Stimulated activated effector memory CD8-positive, alpha-beta T cell treated with anti-CD3 and anti-CD28 coated beads, Interleukin-12 subunit alpha, Interleukin-12 subunit beta, amount 100 ng/mL, for 72 hours (primary cell): ENCODE measurements around the gene ERI2.
"Not testable (repeated sequence)": the region's sequence is repeated elsewhere in the genome, so short reads cannot be mapped to it uniquely, and the experiment has no call there.

ENCODE experiments used
- ATAC-seq: fragments of 150-1000 bp; cut with Tn5 transposase; 2 replicates; pipeline ENCODE4 v1.10.0; 2021
- DNase-seq, 2 donors: peaks; one replicate each; pipeline ENCODE4 v3.0.0; 2021 to 2022; ENCODE audit warnings: low spot score in 2 of 2
- H3K27ac Mint-ChIP-seq: one replicate; pipeline ENCODE4 v1.8.0; 2022; ENCODE audit warnings: mild to moderate bottlenecking, mixed read lengths
- H3K36me3 Mint-ChIP-seq: one replicate; pipeline ENCODE4 v1.8.0; 2022; ENCODE audit warnings: mild to moderate bottlenecking, mixed read lengths
- H3K4me1 Mint-ChIP-seq: one replicate; pipeline ENCODE4 v1.8.0; 2022; ENCODE audit warnings: mixed read lengths
- H3K4me3 Mint-ChIP-seq: one replicate; pipeline ENCODE4 v1.8.0; 2022; ENCODE audit warnings: mild to moderate bottlenecking, mixed read lengths
- H3K9me3 Mint-ChIP-seq: one replicate; pipeline ENCODE4 v1.8.0; 2022; ENCODE audit warnings: mixed read lengths

ERI2 gene

DNA sequence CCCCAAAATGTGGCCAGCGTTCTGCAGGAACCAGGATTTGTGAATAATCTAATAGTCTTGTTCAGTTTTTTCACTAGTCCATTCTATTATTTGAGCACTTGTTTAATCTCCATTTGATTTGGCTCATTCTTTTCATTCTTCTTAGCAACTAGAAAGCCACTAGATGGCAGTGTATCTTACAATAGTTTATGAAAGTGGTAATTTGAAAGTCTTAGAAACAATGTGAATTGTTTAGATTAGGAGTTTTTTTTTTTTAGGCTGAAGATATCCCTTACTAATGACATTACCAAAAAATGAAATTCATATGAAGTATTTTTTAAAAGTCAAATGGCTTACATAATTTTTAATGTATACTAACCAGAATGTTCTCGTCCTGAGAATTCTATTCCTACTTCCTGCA lies 6.7 kb downstream of the ERI2 start:
- no peak overlapping the region for H3K4me3 Mint-ChIP-seq
- ATAC-seq = no peak
- H3K4me1 Mint-ChIP-seq = no peaks in the 10 kb centered on the region
- no peak overlapping the region for H3K27ac Mint-ChIP-seq
- DNase-seq = no peak
- peaks cover 18% of the 10 kb centered on the region for H3K36me3 Mint-ChIP-seq
- H3K9me3 Mint-ChIP-seq = no peaks in the 10 kb centered on the region

DNA sequence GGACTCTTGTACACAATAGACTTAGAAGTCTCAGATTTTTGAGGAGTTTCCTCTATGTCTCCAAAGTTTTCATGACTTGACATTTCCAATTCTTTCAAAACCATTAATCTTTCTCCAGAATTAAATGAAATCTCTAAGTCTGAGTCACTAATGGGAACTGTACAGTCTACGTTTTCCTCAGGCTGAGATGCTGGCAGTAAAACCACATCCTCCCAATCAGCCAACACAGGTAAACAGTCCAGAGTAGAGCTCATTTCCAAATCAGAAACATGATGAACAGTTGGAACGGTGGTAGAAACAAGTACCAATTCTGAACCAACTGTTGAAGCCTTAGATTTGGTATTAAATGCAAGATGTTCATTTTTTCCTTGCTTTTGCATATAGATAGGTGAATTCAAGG lies 7.9 kb downstream of the ERI2 start:
- no peak for DNase-seq
- H3K27ac Mint-ChIP-seq = no peak overlapping the region
- no peaks in the 10 kb centered on the region for H3K9me3 Mint-ChIP-seq
- no peaks in the 10 kb centered on the region for H3K4me1 Mint-ChIP-seq
- no peak for ATAC-seq
- no peak overlapping the region for H3K4me3 Mint-ChIP-seq
- H3K36me3 Mint-ChIP-seq = peaks cover 18% of the 10 kb centered on the region

DNA sequence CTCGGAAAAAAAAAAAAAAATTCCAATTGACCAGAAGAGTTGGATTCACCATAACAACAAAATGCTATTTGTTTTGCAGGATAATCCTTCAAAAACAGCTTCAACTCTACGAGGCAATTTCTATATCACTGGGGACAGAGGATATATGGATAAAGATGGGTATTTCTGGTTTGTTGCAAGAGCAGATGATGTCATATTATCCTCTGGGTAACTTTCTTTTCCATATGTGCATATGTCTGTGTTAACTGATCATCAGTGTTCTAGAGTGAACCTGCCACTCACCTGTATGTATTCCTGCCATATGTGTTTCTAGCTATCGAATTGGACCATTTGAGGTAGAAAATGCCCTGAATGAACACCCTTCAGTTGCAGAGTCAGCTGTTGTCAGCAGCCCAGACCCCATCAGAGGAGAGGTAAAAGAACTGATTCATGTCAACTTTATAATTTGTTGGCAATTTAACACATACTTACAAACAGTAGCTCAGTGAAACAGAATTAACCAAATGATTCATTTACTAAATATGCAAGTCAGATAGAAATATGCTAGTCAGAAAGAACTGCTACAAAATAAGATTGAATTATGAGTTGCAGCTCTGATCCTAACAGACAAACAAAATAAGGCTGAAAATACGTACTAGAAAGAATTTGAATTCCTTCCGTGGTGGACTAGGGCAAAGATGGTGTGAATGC lies 14.2 kb downstream of the ERI2 start:
- Mint-ChIP-seq H3K27ac (no peak overlapping the region), H3K9me3 (no peaks in the 10 kb centered on the region), H3K36me3 (no peaks in the 10 kb centered on the region), H3K4me1 (no peaks in the 10 kb centered on the region), H3K4me3 (no peak overlapping the region)
- DNase-seq (no peak), ATAC-seq (no peak)

DNA sequence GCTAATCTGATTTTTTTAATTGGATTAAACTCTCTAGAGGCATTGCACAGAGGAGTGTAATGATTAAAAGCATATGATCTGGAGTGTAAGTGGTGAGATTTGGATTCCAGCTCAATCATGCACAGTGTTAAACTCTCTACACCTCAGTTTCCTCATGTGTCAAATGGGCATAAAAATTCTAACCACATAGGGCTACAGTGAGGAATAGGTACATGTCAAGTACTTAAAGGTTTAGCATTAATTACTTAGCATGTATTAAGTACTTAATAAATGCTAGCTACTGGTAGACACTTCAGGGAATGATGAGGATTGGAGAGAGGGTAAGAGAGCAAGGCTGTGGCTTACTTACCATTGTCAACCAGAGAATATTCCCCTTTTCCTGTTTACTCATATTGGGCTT lies 17.1 kb downstream of the ERI2 start:
- Mint-ChIP-seq H3K4me1 (no peaks in the 10 kb centered on the region), H3K36me3 (no peaks in the 10 kb centered on the region), H3K9me3 (no peaks in the 10 kb centered on the region), H3K27ac (no peak overlapping the region), H3K4me3 (no peak overlapping the region)
- no peak for DNase-seq
- no peak for ATAC-seq

DNA sequence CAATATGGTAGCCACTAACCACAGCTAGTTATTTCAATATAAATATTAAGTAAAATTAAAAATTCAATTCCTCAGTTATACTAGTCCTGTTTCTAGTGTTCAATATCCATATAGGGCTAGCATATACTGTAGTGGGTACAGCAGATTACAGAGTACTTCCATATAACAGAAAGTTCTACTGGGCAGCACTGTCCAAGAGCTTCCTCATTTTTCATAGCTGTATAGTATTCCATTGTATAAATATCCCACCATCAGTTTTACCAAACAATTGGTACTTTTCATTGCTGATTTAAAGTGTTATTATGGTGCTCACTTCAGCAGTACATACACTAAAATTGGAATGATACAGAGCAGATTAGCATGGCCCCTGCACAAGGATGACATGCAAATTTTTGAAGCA lies 22.1 kb downstream of the ERI2 start:
- Mint-ChIP-seq H3K9me3 (no peaks in the 10 kb centered on the region), H3K4me3 (no peak overlapping the region), H3K4me1 (no peaks in the 10 kb centered on the region), H3K27ac (no peak overlapping the region), H3K36me3 (no peaks in the 10 kb centered on the region)
- ATAC-seq (no peak), DNase-seq (no peak)

DNA sequence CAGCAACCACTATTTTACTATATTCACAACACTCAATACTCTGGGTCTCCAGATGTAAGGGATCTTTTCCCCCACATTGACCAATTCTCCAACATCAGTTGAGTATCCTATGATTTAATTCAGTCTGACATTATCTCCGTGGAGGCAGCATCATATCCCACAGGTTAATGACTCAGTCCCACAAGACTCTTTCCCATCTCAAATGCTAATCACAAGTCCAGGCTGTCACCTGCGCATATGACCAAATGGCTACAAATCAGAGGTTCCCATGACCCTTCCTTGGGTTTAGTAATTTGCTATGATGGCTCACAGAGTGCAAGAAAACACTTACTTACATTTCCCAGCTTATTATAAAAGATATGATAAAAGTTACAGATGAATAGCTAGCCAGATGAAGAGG lies 23.8 kb downstream of the ERI2 start:
- Mint-ChIP-seq H3K4me1 (no peaks in the 10 kb centered on the region), H3K36me3 (no peaks in the 10 kb centered on the region), H3K9me3 (no peaks in the 10 kb centered on the region), H3K4me3 (no peak overlapping the region), H3K27ac (no peak overlapping the region)
- no peak for DNase-seq
- no peak for ATAC-seq

DNA sequence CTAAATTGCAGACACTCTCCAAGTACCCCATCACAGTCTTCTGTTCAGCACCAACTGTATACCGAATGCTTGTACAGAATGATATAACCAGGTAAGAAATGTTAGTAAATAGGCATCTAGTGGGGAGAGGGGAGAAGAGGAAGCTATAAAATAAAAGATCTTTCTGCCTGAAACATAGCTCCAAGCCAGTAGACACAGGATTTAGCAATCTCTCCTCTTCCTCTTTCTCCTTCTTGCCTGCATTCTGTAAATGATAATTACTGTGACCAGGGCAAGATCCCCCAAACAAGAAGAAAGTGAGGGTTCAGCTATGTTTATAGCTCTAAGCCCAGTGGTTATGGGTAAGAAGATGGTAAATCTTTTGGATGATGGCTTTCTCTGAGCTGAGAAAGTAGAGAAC lies 24.6 kb downstream of the ERI2 start:
- no peak overlapping the region for H3K27ac Mint-ChIP-seq
- no peaks in the 10 kb centered on the region for H3K9me3 Mint-ChIP-seq
- no peaks in the 10 kb centered on the region for H3K36me3 Mint-ChIP-seq
- H3K4me1 Mint-ChIP-seq = no peaks in the 10 kb centered on the region
- H3K4me3 Mint-ChIP-seq = no peak overlapping the region
- ATAC-seq = no peak
- no peak for DNase-seq

DNA sequence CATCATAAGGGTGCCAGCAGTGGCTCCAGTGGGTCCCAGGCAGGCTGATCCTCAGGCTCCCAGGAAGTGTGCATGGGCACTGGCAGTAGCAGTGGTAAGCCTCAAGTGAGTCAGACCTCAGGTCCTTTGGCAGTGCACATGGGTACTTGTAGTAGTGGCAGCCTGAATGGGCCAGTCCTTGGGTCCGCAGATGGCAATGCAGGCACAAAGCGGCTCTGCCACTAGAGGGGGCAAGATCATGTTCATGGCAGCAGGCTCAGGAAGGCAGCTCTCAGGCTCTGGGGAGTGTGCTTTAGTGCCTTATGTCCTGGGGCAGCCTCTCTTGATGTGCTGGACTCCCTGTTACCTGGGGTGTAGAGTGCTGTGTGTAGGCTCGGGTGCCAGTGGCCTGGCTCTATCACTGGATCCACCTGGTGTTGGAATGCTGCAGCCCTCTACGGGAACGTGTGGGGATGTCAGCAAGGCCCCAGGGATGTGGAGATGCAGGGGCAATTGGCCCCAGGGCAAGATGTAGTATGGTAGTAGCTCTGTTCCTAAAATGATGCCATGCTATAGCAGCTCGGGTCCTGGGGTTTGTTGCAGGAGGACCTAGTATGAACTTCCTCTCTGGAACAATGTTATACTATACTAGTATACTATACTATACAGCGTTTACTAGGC lies 31.4 kb downstream of the ERI2 start:
- H3K27ac Mint-ChIP-seq = no peak overlapping the region
- H3K36me3 Mint-ChIP-seq = no peaks in the 10 kb centered on the region
- no peaks in the 10 kb centered on the region for H3K9me3 Mint-ChIP-seq
- H3K4me3 Mint-ChIP-seq = no peak overlapping the region
- H3K4me1 Mint-ChIP-seq = no peaks in the 10 kb centered on the region
- ATAC-seq = peak; percentile 80
- peak; percentile 28 to 79 for DNase-seq

DNA sequence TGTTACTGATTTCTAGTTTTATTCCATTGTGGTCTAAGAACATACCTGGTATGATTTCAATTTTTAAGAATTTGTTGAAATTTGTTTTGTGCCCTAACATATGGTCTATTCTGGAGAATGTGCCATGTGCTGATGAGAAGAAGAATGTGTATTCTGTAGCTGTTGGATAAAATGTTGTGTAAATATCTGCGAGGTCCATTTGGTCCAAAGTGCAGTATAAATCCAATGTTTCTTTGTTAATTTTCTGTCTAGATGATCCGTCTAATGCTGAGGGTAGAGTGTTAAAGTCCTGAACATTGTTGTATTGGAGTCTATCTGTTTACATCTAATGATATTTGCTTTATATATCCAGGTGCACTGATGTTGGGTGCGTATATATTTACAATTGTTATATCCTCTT lies 32.6 kb downstream of the ERI2 start:
- no peaks in the 10 kb centered on the region for H3K9me3 Mint-ChIP-seq
- H3K36me3 Mint-ChIP-seq = no peaks in the 10 kb centered on the region
- no peak overlapping the region for H3K4me3 Mint-ChIP-seq
- H3K4me1 Mint-ChIP-seq = no peaks in the 10 kb centered on the region
- DNase-seq (no peak), ATAC-seq (no peak)
- H3K27ac Mint-ChIP-seq = no peak overlapping the region

DNA sequence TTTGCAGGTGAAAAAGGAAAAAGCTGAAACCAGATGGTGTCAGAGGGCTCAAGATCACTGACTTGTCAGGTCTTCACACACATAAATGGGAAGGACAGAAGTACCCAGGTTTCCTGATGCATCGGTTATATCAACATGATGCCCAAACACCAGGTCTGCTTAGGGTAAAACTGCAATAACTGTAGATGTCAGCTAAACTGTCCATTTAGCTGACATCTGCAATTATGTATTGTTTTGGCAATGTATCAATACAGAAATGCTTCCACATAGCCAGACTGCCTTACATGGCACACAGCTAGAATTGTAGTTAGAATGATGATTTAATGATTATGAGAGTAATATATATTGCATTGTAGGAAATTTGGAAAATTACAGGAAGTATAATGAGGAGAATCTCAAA lies 37.5 kb downstream of the ERI2 start:
- DNase-seq = no peak
- no peak overlapping the region for H3K4me3 Mint-ChIP-seq
- no peaks in the 10 kb centered on the region for H3K9me3 Mint-ChIP-seq
- no peaks in the 10 kb centered on the region for H3K36me3 Mint-ChIP-seq
- peaks cover 2% of the 10 kb centered on the region for H3K4me1 Mint-ChIP-seq
- no peak for ATAC-seq
- H3K27ac Mint-ChIP-seq = no peak overlapping the region

DNA sequence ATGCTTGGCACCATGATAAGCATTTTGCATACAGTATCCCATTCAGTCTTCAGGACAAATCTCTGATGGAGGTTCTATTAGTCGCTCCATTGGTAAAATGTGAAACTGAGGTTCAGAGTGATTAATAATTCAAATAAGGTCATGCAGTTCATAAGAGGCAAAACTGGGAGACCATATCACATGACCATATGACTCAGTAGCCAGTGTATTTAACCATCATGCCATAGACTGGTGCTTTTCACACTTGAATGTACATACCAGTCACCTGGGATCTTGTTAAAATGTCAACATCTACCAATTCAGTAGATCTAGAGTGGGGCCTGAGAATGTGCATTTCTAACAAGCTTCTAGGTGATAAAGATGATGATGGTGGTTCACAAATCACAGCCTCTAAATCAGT lies 38.2 kb downstream of the ERI2 start:
- Mint-ChIP-seq H3K4me3 (no peak overlapping the region), H3K27ac (no peak overlapping the region), H3K4me1 (peaks cover 9% of the 10 kb centered on the region), H3K9me3 (no peaks in the 10 kb centered on the region), H3K36me3 (no peaks in the 10 kb centered on the region)
- ATAC-seq (no peak), DNase-seq (no peak)

DNA sequence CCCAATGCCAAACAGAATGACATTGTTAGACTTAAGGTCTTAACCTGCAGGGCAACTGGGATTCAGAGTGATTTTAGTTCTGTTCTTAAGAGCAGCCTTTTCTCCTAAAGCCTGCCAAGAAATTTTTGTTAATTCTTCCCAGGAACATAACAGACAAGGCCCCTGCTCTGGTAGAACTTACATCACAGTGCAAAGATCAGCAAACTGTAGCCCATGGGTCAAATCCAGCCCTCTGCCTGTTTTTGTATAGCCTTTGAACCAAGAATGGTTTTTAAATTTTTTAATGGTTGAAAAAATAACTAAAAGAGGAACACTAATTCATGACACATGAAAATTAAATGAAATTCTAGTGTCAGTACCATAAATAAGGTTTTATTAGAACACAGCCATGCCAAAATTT lies 38.7 kb downstream of the ERI2 start:
- no peaks in the 10 kb centered on the region for H3K9me3 Mint-ChIP-seq
- H3K36me3 Mint-ChIP-seq = no peaks in the 10 kb centered on the region
- ATAC-seq (no peak), DNase-seq (no peak)
- peaks cover 14% of the 10 kb centered on the region for H3K4me1 Mint-ChIP-seq
- no peak overlapping the region for H3K27ac Mint-ChIP-seq
- no peak overlapping the region for H3K4me3 Mint-ChIP-seq

DNA sequence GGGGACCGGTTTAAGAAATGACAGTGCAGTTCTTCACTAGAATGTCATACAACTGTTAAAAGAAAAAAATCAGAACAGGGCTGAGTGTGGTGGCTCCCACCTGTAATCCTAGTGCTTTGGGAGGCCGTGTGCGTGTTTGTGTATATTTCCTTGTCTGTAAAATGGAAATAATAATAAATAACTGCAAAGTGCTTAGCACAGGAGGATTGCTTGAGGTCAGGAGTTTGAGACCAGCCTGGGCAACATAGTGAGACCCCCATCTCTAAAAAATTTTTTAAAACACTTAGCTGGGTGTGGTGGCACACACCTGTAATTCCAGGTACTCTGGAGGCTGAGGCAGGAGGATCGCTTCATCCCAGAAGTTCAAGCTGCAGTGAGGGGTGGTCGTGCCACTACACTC lies 40.0 kb downstream of the ERI2 start:
- no peaks in the 10 kb centered on the region for H3K36me3 Mint-ChIP-seq
- H3K27ac Mint-ChIP-seq = no peak overlapping the region
- H3K4me1 Mint-ChIP-seq = peaks cover 17% of the 10 kb centered on the region
- no peak overlapping the region for H3K4me3 Mint-ChIP-seq
- ATAC-seq (no peak), DNase-seq (no peak)
- H3K9me3 Mint-ChIP-seq = no peaks in the 10 kb centered on the region

DNA sequence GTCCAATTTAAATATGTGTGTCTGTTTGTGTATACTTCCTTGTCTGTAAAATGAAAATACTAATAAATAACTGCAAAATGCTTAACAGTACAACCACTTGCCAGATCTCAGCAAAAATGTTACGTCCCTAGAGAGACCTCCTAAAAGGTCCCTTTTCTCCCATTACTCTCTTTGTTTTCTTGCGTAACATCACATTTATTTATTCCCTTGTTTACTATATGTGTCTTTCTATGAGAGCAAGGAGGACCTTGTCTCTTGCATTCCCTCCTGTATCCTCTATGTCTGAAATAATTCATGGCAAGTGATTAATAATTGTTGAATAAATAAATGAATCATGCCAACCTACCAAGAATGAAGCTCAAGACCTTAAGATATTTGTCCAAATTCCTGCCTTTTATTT lies 40.5 kb downstream of the ERI2 start:
- H3K9me3 Mint-ChIP-seq = no peaks in the 10 kb centered on the region
- ATAC-seq (no peak), DNase-seq (no peak)
- no peak overlapping the region for H3K27ac Mint-ChIP-seq
- H3K4me1 Mint-ChIP-seq = peaks cover 17% of the 10 kb centered on the region
- no peaks in the 10 kb centered on the region for H3K36me3 Mint-ChIP-seq
- H3K4me3 Mint-ChIP-seq = no peak overlapping the region

DNA sequence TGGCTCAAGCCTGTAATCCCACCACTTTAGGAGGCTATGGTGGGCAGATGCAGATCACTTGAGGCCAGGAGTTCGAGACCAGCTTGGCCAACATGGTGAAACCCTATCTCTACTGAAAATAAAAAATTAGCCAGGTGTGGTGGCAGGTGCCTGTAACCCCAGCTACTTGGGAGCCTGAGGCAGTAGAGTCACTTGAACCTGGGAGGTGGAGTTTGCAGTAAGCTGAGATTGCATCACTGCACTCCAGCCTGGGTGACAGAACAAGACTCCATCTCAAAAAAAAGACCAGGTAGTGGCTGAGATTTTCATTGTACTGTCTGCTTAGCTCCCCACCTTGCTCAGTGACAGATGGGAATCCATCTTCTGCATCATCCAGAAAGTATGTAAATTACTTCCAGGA lies 41.8 kb downstream of the ERI2 start:
- peak overlapping the region; percentile 70 for H3K4me3 Mint-ChIP-seq
- DNase-seq = not testable (repeated sequence)

DNA sequence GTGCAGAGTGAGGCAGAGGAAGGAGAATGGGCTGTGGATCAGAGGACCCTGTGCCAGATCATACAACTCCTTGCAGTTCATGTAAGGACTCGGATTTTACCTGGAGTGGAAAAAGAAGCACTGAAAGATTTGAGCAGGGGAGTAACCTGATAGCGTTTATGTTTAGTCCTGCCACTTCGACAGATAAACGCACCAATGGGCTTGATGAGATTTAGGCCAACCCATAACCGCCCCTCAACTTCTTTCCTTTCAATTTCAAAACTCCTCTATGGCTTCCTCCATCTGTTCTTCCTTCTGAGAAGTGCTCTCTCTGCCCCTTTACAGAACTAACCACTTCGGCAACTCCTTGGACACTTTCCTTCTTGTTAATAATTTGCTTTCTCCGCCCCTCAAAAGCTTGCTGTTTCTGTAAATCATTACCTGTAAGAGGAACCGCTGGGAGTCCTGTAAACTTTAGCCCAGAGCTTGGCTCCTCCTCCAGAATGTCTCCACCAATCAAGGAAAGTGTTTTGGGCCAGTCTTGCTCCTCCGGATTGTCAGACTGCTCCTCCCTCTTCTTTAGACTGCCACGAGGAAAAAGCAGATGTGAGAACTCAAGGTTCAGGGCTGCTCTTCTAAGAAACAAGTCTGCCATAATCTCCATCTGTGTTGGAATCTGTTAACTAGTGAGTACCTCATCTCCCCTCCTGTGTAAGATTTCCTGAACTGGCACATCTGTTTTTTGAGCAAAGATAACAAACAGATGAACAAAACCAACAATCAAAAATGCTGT lies 42.6 kb downstream of the ERI2 start, which contains the start of gene ACSM3:
ACSM3 (plus strand) TSS at position 554 of the 772 bp plus-strand sequence. CDS start 6,021 bp downstream, outside the sequence.
- Mint-ChIP-seq H3K36me3 (no peaks in the 10 kb centered on the region), H3K4me1 (peaks cover 17% of the 10 kb centered on the region), H3K4me3 (peak within 1 kb of the TSS; percentile 70), H3K9me3 (no peaks in the 10 kb centered on the region), H3K27ac (peak within 1 kb of the TSS; percentile 83)
- ATAC-seq = peak; percentile 98
- peak; percentile 22 to 78 for DNase-seq

More for the DNA sequence above, 41.8 kb downstream of the ERI2 start:
- ATAC-seq, H3K27ac Mint-ChIP-seq, H3K36me3 Mint-ChIP-seq, H3K9me3 Mint-ChIP-seq: not testable (repeated sequence)
- H3K4me1 Mint-ChIP-seq = peaks cover 17% of the 10 kb centered on the region
